Thyroid gland (tissue), 4 donors: ENCODE results near the gene CCNK. TPM values are rescaled to one million over a fixed set of nuclear protein-coding genes. Genes with fewer than 3 reads are reported as not detected.

Experiments used
- DNase-seq, 2 donors: peaks; one replicate each; pipeline ENCODE4 v3.0.0-alpha.2; 2019
- H3K27ac ChIP-seq, 3 donors: fragments of 200-600 bp; sonication (generic); 1 replicate in 2 of 3; 2 replicates in 1 of 3; pipeline ENCODE4 v1.5.1; 2016 to 2019; ENCODE audit warnings: mild to moderate bottlenecking in 1 of 3, moderate library complexity in 1 of 3
- H3K27me3 ChIP-seq: fragments of 200-600 bp; sonication (generic); one replicate; pipeline ENCODE4 v1.5.1; 2019
- H3K36me3 ChIP-seq, 2 donors: fragments of 200-600 bp; sonication (generic); one replicate each; pipeline ENCODE4 v1.5.1; 2016 to 2019
- H3K4me1 ChIP-seq, 2 donors: fragments of 200-600 bp; sonication (generic); one replicate each; pipeline ENCODE4 v1.5.1; 2017 to 2019
- H3K4me3 ChIP-seq, 3 donors: fragments of 200-600 bp; sonication (generic); replicated peaks in 1 of 3; 1 replicate in 2 of 3; 2 replicates in 1 of 3; pipeline ENCODE4 v1.5.1; 2016; ENCODE audit warnings: mild to moderate bottlenecking in 1 of 3
- H3K9me3 ChIP-seq: fragments of 200-600 bp; sonication (generic); one replicate; pipeline ENCODE4 v1.5.1; 2017
- CTCF ChIP-seq, 6 experiments: fragments of 200-600 bp in 3 of 6; fragments of 450-650 bp in 3 of 6; sonication (generic) in 3 of 6; IDR thresholded peaks; one replicate each; pipeline ENCODE4 v1.5.1; 2016 to 2019; ENCODE audit warnings: antibody characterized with exemption in 6 of 6, mild to moderate bottlenecking in 2 of 6, inconsistent platforms in 1 of 6, moderate library complexity in 1 of 6
- POLR2A ChIP-seq, 2 donors: fragments of 450-650 bp; IDR thresholded peaks; one replicate each; pipeline ENCODE4 v1.6.1; 2017; ENCODE audit warnings: antibody characterized with exemption in 2 of 2, mild to moderate bottlenecking in 2 of 2, moderate library complexity in 1 of 2
- WGBS, 2 donors: methylation state at CpG; one replicate each; pipeline ENCODE4 v1.1.5; 2017; 5-methylcytosine and 5-hydroxymethylcytosine counted together
- intact Hi-C: fragments of 100-400 bp; cut with DNase I; formaldehyde crosslinking; loops from one replicate; pipeline ENCODE4 v1.15.1; 2023
- small RNA-seq: library from RNA; depleted of rRNA; stranded (forward); fragments of <200 nt; gene quantifications from one replicate; pipeline ENCODE3, GENCODE V24; 2016
- total RNA-seq, 4 donors: library from RNA; depleted of rRNA; stranded (reverse); fragments of >200 nt; gene quantifications; one replicate each; pipeline ENCODE4 v1.2.3, GENCODE V29; 2016

Gene CCNK
- total RNA-seq, 4 donors from 2014 or later: 14.4 to 36.9 (median 24.4) TPM

GRCh38 chr14:99561864-99562263, 80.7 kb downstream of the CCNK start:
- H3K4me1 ChIP-seq: peaks cover 48 to 52% of the 10 kb centered on the region in 2 donors
- intact Hi-C loops: loop anchor here (5.0 kb wide), 1 partner anchor 45 kb away; no protein-coding TSS in a partner anchor
- TF ChIP-seq CTCF (IDR thresholded peaks at IDR 0.05): no peak
- TF ChIP-seq POLR2A (IDR thresholded peaks at IDR 0.05): no peak
- H3K36me3 ChIP-seq: no peaks in the 10 kb centered on the region
- H3K4me3 ChIP-seq: no peak overlapping the region
- no peak overlapping the region for H3K27ac ChIP-seq
- no peaks in the 10 kb centered on the region for H3K27me3 ChIP-seq
- DNase-seq: no peak
- WGBS, 2 donors: 87 to 89% methylated on average over 7 to 9 of the region's 10 CpGs
- H3K9me3 ChIP-seq: no peaks in the 10 kb centered on the region

Small RNA genes lying within 50 kb of the gene (small RNA-seq; reads per million reads assigned to genes)
- gene RNU6-91P: not detected

Other genes starting within 250 kb of the CCNK start
- gene BCL11B, start 209.2 kb upstream of the CCNK start, total RNA-seq: 1 to 10 TPM in 3 of 4 donors, under 1 TPM in 1; 0.81 to 4.3 (median 2.3) TPM
- gene SETD3, start 550 bp upstream of the CCNK start, total RNA-seq: 100 to 1,000 TPM; 119 to 141 (median 130) TPM
- gene CCDC85C, start 122.8 kb downstream of the CCNK start, total RNA-seq: 10 to 100 TPM in 3 of 4 donors, 1 to 10 TPM in 1; 8.6 to 28.3 (median 17.3) TPM
- 1 to 10 TPM in 3 of 4 donors, under 1 TPM in 1; 0.98 to 2.7 (median 1.1) TPM for gene HHIPL1, start 163.7 kb downstream of the CCNK start, total RNA-seq
- gene CYP46A1, start 202.9 kb downstream of the CCNK start, total RNA-seq: 1 to 10 TPM in 3 of 4 donors, under 1 TPM in 1; 0.54 to 5.2 (median 1.5) TPM